Tibial nerve (tissue), 4 donors: ENCODE data around the gene GPATCH3. TPM values are rescaled to one million over a fixed set of nuclear protein-coding genes. Genes with fewer than 3 reads are reported as not detected.
A peak's percentile ranks its signal among the peaks of the same experiment; 100 is the strongest.
"Not testable (repeated sequence)": the region's sequence is repeated elsewhere in the genome, so short reads cannot be mapped to it uniquely, and the experiment has no call there.

Source experiments
- DNase-seq, 2 donors: peaks; one replicate each; pipeline ENCODE4 v3.0.0-alpha.2; 2019; ENCODE audit warnings: low spot score in 2 of 2
- H3K27ac ChIP-seq, 4 donors: fragments of 200-600 bp; sonication (generic) in 3 of 4; one replicate each; pipeline ENCODE4 v1.5.1; 2017 to 2019; ENCODE audit warnings: mild to moderate bottlenecking in 1 of 4
- H3K27me3 ChIP-seq, 2 donors: fragments of 200-600 bp; sonication (generic) in 1 of 2; one replicate each; pipeline versions ENCODE4 v1.5.1 to v1.6.0; 2017 to 2019
- H3K36me3 ChIP-seq, 3 donors: fragments of 200-600 bp; sonication (generic); one replicate each; pipeline ENCODE4 v1.5.1; 2018 to 2019
- H3K4me1 ChIP-seq, 4 donors: fragments of 200-600 bp; sonication (generic) in 3 of 4; one replicate each; pipeline ENCODE4 v1.5.1; 2017 to 2019
- H3K4me3 ChIP-seq, 4 donors: fragments of 200-600 bp; sonication (generic) in 3 of 4; one replicate each; pipeline ENCODE4 v1.5.1; 2017 to 2019; ENCODE audit warnings: mild to moderate bottlenecking in 1 of 4, moderate library complexity in 1 of 4
- H3K9me3 ChIP-seq, 4 donors: fragments of 200-600 bp; sonication (generic) in 3 of 4; one replicate each; pipeline ENCODE4 v1.5.1; 2017 to 2019
- CTCF ChIP-seq, 5 experiments: fragments of 200-600 bp in 3 of 5; fragments of 450-650 bp in 2 of 5; sonication (generic) in 3 of 5; IDR thresholded peaks; one replicate each; pipeline ENCODE4 v1.5.1; 2016 to 2019; ENCODE audit warnings: antibody characterized with exemption in 5 of 5, mild to moderate bottlenecking in 3 of 5, moderate library complexity in 2 of 5
- EP300 ChIP-seq, 2 donors: sonication (generic); formaldehyde crosslinking; IDR thresholded peaks; one replicate each; pipeline ENCODE4 v1.6.1; 2017; ENCODE audit warnings: antibody characterized with exemption in 2 of 2, mild to moderate bottlenecking in 1 of 2
- POLR2A ChIP-seq, 2 donors: fragments of 450-650 bp; IDR thresholded peaks; one replicate each; pipeline ENCODE4 v1.6.1; 2017; ENCODE audit warnings: antibody characterized with exemption in 2 of 2, mild to moderate bottlenecking in 2 of 2, moderate library complexity in 2 of 2
- WGBS, 2 donors: methylation state at CpG; one replicate each; pipeline ENCODE4 v1.1.5; 2018; 5-methylcytosine and 5-hydroxymethylcytosine counted together
- total RNA-seq, 4 donors: library from RNA; depleted of rRNA; stranded (reverse); fragments of >200 nt; gene quantifications; one replicate each; pipeline ENCODE4 v1.1.0, GENCODE V29; 2016

Gene GPATCH3
- total RNA-seq, 4 donors from 2014 or later = 7.8 to 26.1 (median 12.5) TPM

GRCh38 chr1:26889551-26890466 is 10.5 kb downstream of the GPATCH3 start, which contains the start of gene GPN2:
TSS of gene GPN2 (minus strand) at chr1:26890283. CDS start at chr1:26890096, 187 bp downstream.
- H3K27ac ChIP-seq = peak within 1 kb of the TSS; percentile 85 to 97 (median 92)
- DNase-seq = peak; percentile 51 to 63
- H3K9me3 ChIP-seq = no peaks in the 10 kb centered on the region
- peaks cover 4 to 77% (median 32%) of the 10 kb centered on the region in 3 donors for H3K36me3 ChIP-seq
- H3K4me3 ChIP-seq = peak within 1 kb of the TSS; percentile 75 to 97 (median 81)
- no peaks in the 10 kb centered on the region for H3K27me3 ChIP-seq
- 3 to 4% methylated on average over 50 to 56 of the region's 89 CpGs for WGBS, 2 donors
- no peak for TF ChIP-seq CTCF (IDR thresholded peaks at IDR 0.05)
- TF ChIP-seq EP300 (IDR thresholded peaks at IDR 0.05) = peak; percentile 28 to 83
- peak in 1 of 2 donors; percentile 41 for TF ChIP-seq POLR2A (IDR thresholded peaks at IDR 0.05)
- peaks cover 5 to 28% (median 17%) of the 10 kb centered on the region in 4 donors for H3K4me1 ChIP-seq

- H3K9me3 ChIP-seq = no peaks in the 10 kb centered on the region
- TF ChIP-seq CTCF (IDR thresholded peaks at IDR 0.05) (no peak), POLR2A (IDR thresholded peaks at IDR 0.05) (no peak), EP300 (IDR thresholded peaks at IDR 0.05) (no peak)
- peaks cover 10 to 77% (median 39%) of the 10 kb centered on the region in 3 donors for H3K36me3 ChIP-seq
- no peak overlapping the region for H3K27ac ChIP-seq
- WGBS, 2 donors = 92 to 94% methylated on average over 1 of the region's 1 CpG
- no peak for DNase-seq
- no peak overlapping the region for H3K4me3 ChIP-seq
- H3K27me3 ChIP-seq = no peaks in the 10 kb centered on the region
- peaks cover 5 to 28% (median 17%) of the 10 kb centered on the region in 4 donors for H3K4me1 ChIP-seq
These were observed 12.0 kb downstream of the GPATCH3 start for GRCh38 chr1:26888231-26888630.

GRCh38 chr1:26887125-26887524 is 13.1 kb downstream of the GPATCH3 start:
- Histone ChIP-seq H3K4me3 (no peak overlapping the region), H3K27me3 (no peaks in the 10 kb centered on the region), H3K27ac (no peak overlapping the region), H3K9me3 (no peaks in the 10 kb centered on the region), H3K4me1 (peaks cover 5 to 28% (median 17%) of the 10 kb centered on the region in 4 donors), H3K36me3 (peaks cover 8 to 77% (median 32%) of the 10 kb centered on the region in 3 donors)
- WGBS, 2 donors = 78 to 81% methylated on average over 1 of the region's 1 CpG
- TF ChIP-seq EP300 (IDR thresholded peaks at IDR 0.05) = no peak
- DNase-seq = no peak

GRCh38 chr1:26882696-26883463 is 17.4 kb downstream of the GPATCH3 start:
- no peak for DNase-seq
- TF ChIP-seq POLR2A (IDR thresholded peaks at IDR 0.05) (no peak), CTCF (IDR thresholded peaks at IDR 0.05) (no peak), EP300 (IDR thresholded peaks at IDR 0.05) (no peak)
- no peaks in the 10 kb centered on the region for H3K9me3 ChIP-seq
- no peak overlapping the region for H3K27ac ChIP-seq
- H3K4me3 ChIP-seq = no peak overlapping the region
- H3K36me3 ChIP-seq = peaks cover 10 to 99% (median 36%) of the 10 kb centered on the region in 3 donors
- H3K4me1 ChIP-seq = peaks cover 0 to 3% (median 0%) of the 10 kb centered on the region in 4 donors
- no peaks in the 10 kb centered on the region for H3K27me3 ChIP-seq
- WGBS, 2 donors = 88 to 90% methylated on average over 5 of the region's 5 CpGs

GRCh38 chr1:26881611-26882010 is 18.7 kb downstream of the GPATCH3 start:
- H3K9me3 ChIP-seq, H3K4me1 ChIP-seq, H3K27me3 ChIP-seq, DNase-seq, H3K27ac ChIP-seq, H3K4me3 ChIP-seq: not testable (repeated sequence)
- H3K36me3 ChIP-seq = peaks cover 10 to 94% (median 36%) of the 10 kb centered on the region in 3 donors
- 81 to 82% methylated on average over 6 of the region's 6 CpGs for WGBS, 2 donors
